ENCODE data around the gene GAMT.

The GAMT gene

GRCh38 chr19:1438035-1438932 is 36.9 kb upstream of the GAMT start, which contains the start of gene RPS15:
TSS of gene RPS15 (plus strand) at chr19:1438396. CDS start at chr19:1438426, 30 bp downstream.
- Histone ChIP-seq H3K36me3 (ENCODE audit: insufficient read depth, low read length) (peaks cover 43% of the 10 kb centered on the region), H2AFZ (ENCODE audit: low read length) (no peak within 1 kb of the TSS; the same call in 1 of the 2 replicates), H3F3A (ENCODE audit: low read depth) (no peaks in the 10 kb centered on the region)

GRCh38 chr19:1437609-1438008 is 36.3 kb upstream of the GAMT start:
- H3K9ac ChIP-seq (ENCODE audit: low read depth, low read length, poor library complexity, severe bottlenecking): no peak overlapping the region
- H3F3A ChIP-seq (ENCODE audit: low read depth): no peaks in the 10 kb centered on the region
- no peak overlapping the region for H2AFZ ChIP-seq (ENCODE audit: low read length)
- peaks cover 43% of the 10 kb centered on the region for H4K20me1 ChIP-seq (ENCODE audit: insufficient read depth, low read length, poor library complexity, severe bottlenecking)
- no peaks in the 10 kb centered on the region for H3K9me3 ChIP-seq (ENCODE audit: insufficient read depth, low read depth, low read length)
- H3K9me2 ChIP-seq (replicated peaks; ENCODE audit: low read depth, low read length): no peaks in the 10 kb centered on the region
- H3K79me2 ChIP-seq (ENCODE audit: insufficient read depth, low read length): peaks cover 44% of the 10 kb centered on the region
- H3K27me3 ChIP-seq (ENCODE audit: insufficient read depth, low read length, poor library complexity, severe bottlenecking): peaks cover 9% of the 10 kb centered on the region
- peaks cover 47% of the 10 kb centered on the region for H3K36me3 ChIP-seq (ENCODE audit: insufficient read depth, low read length)
- TF ChIP-seq CTCF (conservative IDR thresholded peaks at IDR 0.05; ENCODE audit: low read length): no peak
- no peak for TF ChIP-seq EZH2phosphoT487 (IDR thresholded peaks at IDR 0.05; ENCODE audit: borderline replicate concordance)
- no peak overlapping the region for H3K4me3 ChIP-seq (ENCODE audit: low read length, poor library complexity, severe bottlenecking)
- H3K4me2 ChIP-seq (ENCODE audit: low read depth, low read length, poor library complexity, severe bottlenecking): no peak overlapping the region
- H3K4me1 ChIP-seq (ENCODE audit: insufficient read depth, low read length, poor library complexity, severe bottlenecking): peaks cover 18% of the 10 kb centered on the region

More at GRCh38 chr19:1438035-1438932, 36.9 kb upstream of the GAMT start, which contains the start of gene RPS15:
- H3K4me2 ChIP-seq (ENCODE audit: low read depth, low read length, poor library complexity, severe bottlenecking): peak within 1 kb of the TSS; percentile 99
- H3K4me1 ChIP-seq (ENCODE audit: insufficient read depth, low read length, poor library complexity, severe bottlenecking): peaks cover 18% of the 10 kb centered on the region
- peaks cover 46% of the 10 kb centered on the region for H3K79me2 ChIP-seq (ENCODE audit: insufficient read depth, low read length)
- peak within 1 kb of the TSS; percentile 97 for H3K9ac ChIP-seq (ENCODE audit: low read depth, low read length, poor library complexity, severe bottlenecking)
- TF ChIP-seq EZH2phosphoT487 (IDR thresholded peaks at IDR 0.05; ENCODE audit: borderline replicate concordance) (no peak), CTCF (conservative IDR thresholded peaks at IDR 0.05; ENCODE audit: low read length) (peak; percentile 77)
- no peaks in the 10 kb centered on the region for H3K9me2 ChIP-seq (replicated peaks; ENCODE audit: low read depth, low read length)
- H3K4me3 ChIP-seq (ENCODE audit: low read length, poor library complexity, severe bottlenecking): peak within 1 kb of the TSS; percentile 100
- no peaks in the 10 kb centered on the region for H3K9me3 ChIP-seq (ENCODE audit: insufficient read depth, low read depth, low read length)
- peaks cover 44% of the 10 kb centered on the region for H4K20me1 ChIP-seq (ENCODE audit: insufficient read depth, low read length, poor library complexity, severe bottlenecking)
- H3K27me3 ChIP-seq (ENCODE audit: insufficient read depth, low read length, poor library complexity, severe bottlenecking): peaks cover 9% of the 10 kb centered on the region

GRCh38 chr19:1435378-1435989 is 34.1 kb upstream of the GAMT start:
- Histone ChIP-seq H4K20me1 (ENCODE audit: insufficient read depth, low read length, poor library complexity, severe bottlenecking) (peaks cover 27% of the 10 kb centered on the region), H3F3A (ENCODE audit: low read depth) (no peaks in the 10 kb centered on the region), H3K9me2 (replicated peaks; ENCODE audit: low read depth, low read length) (no peaks in the 10 kb centered on the region), H3K4me3 (ENCODE audit: low read length, poor library complexity, severe bottlenecking) (no peak overlapping the region), H2AFZ (ENCODE audit: low read length) (no peak overlapping the region), H3K79me2 (ENCODE audit: insufficient read depth, low read length) (peaks cover 26% of the 10 kb centered on the region), H3K36me3 (ENCODE audit: insufficient read depth, low read length) (peaks cover 41% of the 10 kb centered on the region), H3K4me1 (ENCODE audit: insufficient read depth, low read length, poor library complexity, severe bottlenecking) (peaks cover 12% of the 10 kb centered on the region), H3K9ac (ENCODE audit: low read depth, low read length, poor library complexity, severe bottlenecking) (no peak overlapping the region), H3K9me3 (ENCODE audit: insufficient read depth, low read depth, low read length) (no peaks in the 10 kb centered on the region), H3K4me2 (ENCODE audit: low read depth, low read length, poor library complexity, severe bottlenecking) (no peak overlapping the region), H3K27me3 (ENCODE audit: insufficient read depth, low read length, poor library complexity, severe bottlenecking) (peaks cover 9% of the 10 kb centered on the region)
- TF ChIP-seq CTCF (conservative IDR thresholded peaks at IDR 0.05; ENCODE audit: low read length) (no peak), EZH2phosphoT487 (IDR thresholded peaks at IDR 0.05; ENCODE audit: borderline replicate concordance) (no peak)
